GM23338 (cell line): ENCODE measurements around the gene SMCO2. TPM values are rescaled to one million over a fixed set of nuclear protein-coding genes. Genes with fewer than 3 reads are reported as not detected.

Experiments used
- ATAC-seq: fragments of 200-7000 bp; cut with Tn5 transposase; 3 replicates; pipeline ENCODE4 v1.9.1; 2020
- DNase-seq: peaks from one replicate; pipeline ENCODE4 v3.0.0-alpha.2; 2015; ENCODE audit warnings: low spot score
- H2AFZ ChIP-seq: fragments of 200-600 bp; sonication (generic); 2 replicates; pipeline ENCODE4 v1.8.0; 2016; ENCODE audit warnings: antibody characterized with exemption, mild to moderate bottlenecking, moderate library complexity
- H3F3A ChIP-seq: fragments of 200-600 bp; sonication (generic); replicated peaks from 2 replicates; pipeline ENCODE4 v1.8.0; 2017; ENCODE audit warnings: antibody characterized with exemption, mixed run types, low read depth
- H3K27ac ChIP-seq: fragments of 200-600 bp; sonication (generic); 2 replicates; pipeline ENCODE4 v1.6.1; 2016; ENCODE audit warnings: low read depth
- H3K27me3 ChIP-seq: fragments of 200-600 bp; sonication (generic); 2 replicates; pipeline ENCODE4 v1.8.0; 2016; ENCODE audit warnings: mild to moderate bottlenecking, mixed run types, moderate library complexity; ENCODE audit not compliant: insufficient read depth
- H3K36me3 ChIP-seq: fragments of 200-600 bp; sonication (generic); 2 replicates; pipeline ENCODE4 v1.8.0; 2016; ENCODE audit warnings: mild to moderate bottlenecking; ENCODE audit not compliant: insufficient read depth
- H3K4me1 ChIP-seq: fragments of 200-600 bp; sonication (generic); 2 replicates; pipeline ENCODE4 v1.8.0; 2016; ENCODE audit warnings: mild to moderate bottlenecking, moderate library complexity; ENCODE audit not compliant: insufficient read depth
- H3K4me2 ChIP-seq: fragments of 200-600 bp; sonication (generic); 2 replicates; pipeline ENCODE4 v1.7.1; 2017; ENCODE audit warnings: mixed run types
- H3K4me3 ChIP-seq: fragments of 200-600 bp; sonication (generic); 2 replicates; pipeline ENCODE4 v1.6.1; 2016; ENCODE audit warnings: mixed run types
- H3K79me2 ChIP-seq: fragments of 200-600 bp; sonication (generic); replicated peaks from 2 replicates; pipeline ENCODE4 v1.8.0; 2017; ENCODE audit warnings: mild to moderate bottlenecking; ENCODE audit not compliant: insufficient read depth
- H3K9me2 ChIP-seq: fragments of 200-600 bp; sonication (generic); 2 replicates; pipeline ENCODE4 v1.8.0; 2017; ENCODE audit not compliant: insufficient read depth
- H4K20me1 ChIP-seq: fragments of 200-600 bp; sonication (generic); replicated peaks from 2 replicates; pipeline ENCODE4 v1.8.0; 2017; ENCODE audit warnings: mild to moderate bottlenecking; ENCODE audit not compliant: insufficient read depth
- H3K27ac Mint-ChIP-seq: 2 replicates; pipeline ENCODE4 v1.8.0; 2020; ENCODE audit warnings: inconsistent platforms, mild to moderate bottlenecking, moderate library complexity, mixed read lengths
- H3K27me3 Mint-ChIP-seq: 3 replicates; pipeline ENCODE4 v1.8.0; 2022; ENCODE audit warnings: low read depth, mild to moderate bottlenecking, moderate library complexity, mixed read lengths, inconsistent platforms; ENCODE audit not compliant: insufficient read depth, poor library complexity
- H3K36me3 Mint-ChIP-seq: 3 replicates; pipeline ENCODE4 v1.8.0; 2021; ENCODE audit warnings: low read depth, mild to moderate bottlenecking, inconsistent platforms, moderate library complexity, mixed read lengths
- H3K4me1 Mint-ChIP-seq: 3 replicates; pipeline ENCODE4 v1.8.0; 2020; ENCODE audit warnings: mild to moderate bottlenecking, inconsistent platforms, mixed read lengths
- H3K4me3 Mint-ChIP-seq: 3 replicates; pipeline ENCODE4 v1.8.0; 2021; ENCODE audit warnings: moderate library complexity, mild to moderate bottlenecking, inconsistent platforms, mixed read lengths
- H3K9me3 Mint-ChIP-seq: 3 replicates; pipeline ENCODE4 v1.8.0; 2020; ENCODE audit warnings: moderate library complexity, mild to moderate bottlenecking, inconsistent platforms, mixed read lengths
- CREB1 ChIP-seq: fragments of 250-450 bp; sonication (Bioruptor Pico); IDR thresholded peaks from 2 replicates; pipeline ENCODE4 v1.5.0; 2020; ENCODE audit warnings: low read depth, mild to moderate bottlenecking, moderate library complexity
- EZH2phosphoT487 ChIP-seq: fragments of 200-600 bp; sonication (generic); IDR thresholded peaks from one replicate; pipeline ENCODE4 v1.8.1; 2018; ENCODE audit warnings: antibody characterized with exemption; ENCODE audit not compliant: unreplicated experiment
- JUNB ChIP-seq: IDR thresholded peaks from one replicate; pipeline ENCODE4 v1.6.1; 2016; ENCODE audit warnings: antibody characterized with exemption; ENCODE audit not compliant: unreplicated experiment
- NANOG ChIP-seq: IDR thresholded peaks from 2 replicates; pipeline ENCODE4 v1.6.1; 2016; ENCODE audit warnings: antibody characterized with exemption, borderline replicate concordance
- POLR2AphosphoS5 ChIP-seq: IDR thresholded peaks from 2 replicates; pipeline ENCODE4 v1.6.1; 2016; ENCODE audit warnings: antibody characterized with exemption, low read depth
- ZNF114 ChIP-seq: fragments of 250-450 bp; sonication (Bioruptor Pico); IDR thresholded peaks from 2 replicates; pipeline ENCODE4 v1.5.0; 2020; ENCODE audit warnings: mild to moderate bottlenecking, moderate library complexity
- ZNF331 ChIP-seq: fragments of 250-450 bp; sonication (Bioruptor Pico); IDR thresholded peaks from 2 replicates; pipeline ENCODE4 v1.5.0; 2020; ENCODE audit warnings: low read depth, mild to moderate bottlenecking, moderate library complexity
- polyA plus RNA-seq: library from polyadenylated mRNA; unstranded; fragments of >200 nt; fragmentation: Nextera tagmentation; extraction: Ambion mirVana; gene quantifications from 2 replicates; pipeline ENCODE4 v1.2.1, GENCODE V29; 2016
- total RNA-seq: library from RNA; depleted of rRNA; stranded (reverse); fragments of >200 nt; shearing (Covaris generic); gene quantifications from 2 replicates; pipeline ENCODE4 v1.2.3, GENCODE V29; 2014
- TF ChIP-seq, protein P1 (sequence below): IDR thresholded peaks from one replicate; pipeline ENCODE4 v1.6.1; 2018; ENCODE audit warnings: antibody characterized with exemption; ENCODE audit not compliant: unreplicated experiment
- TF ChIP-seq, protein P2 (sequence below), 2 experiments: fragments of 200-600 bp in 1 of 2; sonication (generic) in 1 of 2; conservative IDR thresholded peaks; 2 replicates each; pipeline versions ENCODE4 v1.5.1 to v1.6.1; 2016 to 2017; ENCODE audit warnings: antibody characterized with exemption in 2 of 2, low read depth in 2 of 2, mild to moderate bottlenecking in 2 of 2, moderate library complexity in 1 of 2
- TF ChIP-seq, protein P3 (sequence below): fragments of 250-450 bp; sonication (Bioruptor Pico); IDR thresholded peaks from 2 replicates; pipeline ENCODE4 v1.5.0; 2020; ENCODE audit warnings: mild to moderate bottlenecking, moderate library complexity

SMCO2 gene
- total and polyA plus RNA-seq, 2 experiments from 2014 or later: 0.86 TPM; not detected in 1

DNA sequence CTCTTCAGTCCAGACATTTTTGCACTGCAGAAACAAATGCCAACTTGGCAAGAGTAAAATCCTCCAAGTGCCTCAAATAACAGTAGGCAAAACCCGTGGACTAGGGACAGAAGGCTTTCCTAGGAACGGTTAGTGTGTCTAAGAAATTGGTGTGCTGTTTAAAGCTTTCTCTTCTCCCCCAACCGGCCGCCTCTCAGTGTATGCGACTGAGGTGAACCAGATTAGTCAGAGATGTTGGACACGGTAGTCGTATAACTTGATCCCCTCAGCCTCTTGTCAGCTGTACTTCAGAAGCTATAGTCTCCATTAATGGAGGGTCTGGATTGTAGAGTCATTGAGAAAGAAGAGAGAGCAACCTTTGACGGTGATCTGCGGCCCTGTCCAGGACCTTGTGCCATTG is 99.1 kb downstream of the SMCO2 start (continued):
- TF ChIP-seq JUNB (no peak), POLR2AphosphoS5 (no peak)
- TF ChIP-seq, protein P1, sequence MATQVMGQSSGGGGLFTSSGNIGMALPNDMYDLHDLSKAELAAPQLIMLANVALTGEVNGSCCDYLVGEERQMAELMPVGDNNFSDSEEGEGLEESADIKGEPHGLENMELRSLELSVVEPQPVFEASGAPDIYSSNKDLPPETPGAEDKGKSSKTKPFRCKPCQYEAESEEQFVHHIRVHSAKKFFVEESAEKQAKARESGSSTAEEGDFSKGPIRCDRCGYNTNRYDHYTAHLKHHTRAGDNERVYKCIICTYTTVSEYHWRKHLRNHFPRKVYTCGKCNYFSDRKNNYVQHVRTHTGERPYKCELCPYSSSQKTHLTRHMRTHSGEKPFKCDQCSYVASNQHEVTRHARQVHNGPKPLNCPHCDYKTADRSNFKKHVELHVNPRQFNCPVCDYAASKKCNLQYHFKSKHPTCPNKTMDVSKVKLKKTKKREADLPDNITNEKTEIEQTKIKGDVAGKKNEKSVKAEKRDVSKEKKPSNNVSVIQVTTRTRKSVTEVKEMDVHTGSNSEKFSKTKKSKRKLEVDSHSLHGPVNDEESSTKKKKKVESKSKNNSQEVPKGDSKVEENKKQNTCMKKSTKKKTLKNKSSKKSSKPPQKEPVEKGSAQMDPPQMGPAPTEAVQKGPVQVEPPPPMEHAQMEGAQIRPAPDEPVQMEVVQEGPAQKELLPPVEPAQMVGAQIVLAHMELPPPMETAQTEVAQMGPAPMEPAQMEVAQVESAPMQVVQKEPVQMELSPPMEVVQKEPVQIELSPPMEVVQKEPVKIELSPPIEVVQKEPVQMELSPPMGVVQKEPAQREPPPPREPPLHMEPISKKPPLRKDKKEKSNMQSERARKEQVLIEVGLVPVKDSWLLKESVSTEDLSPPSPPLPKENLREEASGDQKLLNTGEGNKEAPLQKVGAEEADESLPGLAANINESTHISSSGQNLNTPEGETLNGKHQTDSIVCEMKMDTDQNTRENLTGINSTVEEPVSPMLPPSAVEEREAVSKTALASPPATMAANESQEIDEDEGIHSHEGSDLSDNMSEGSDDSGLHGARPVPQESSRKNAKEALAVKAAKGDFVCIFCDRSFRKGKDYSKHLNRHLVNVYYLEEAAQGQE: no peak

DNA sequence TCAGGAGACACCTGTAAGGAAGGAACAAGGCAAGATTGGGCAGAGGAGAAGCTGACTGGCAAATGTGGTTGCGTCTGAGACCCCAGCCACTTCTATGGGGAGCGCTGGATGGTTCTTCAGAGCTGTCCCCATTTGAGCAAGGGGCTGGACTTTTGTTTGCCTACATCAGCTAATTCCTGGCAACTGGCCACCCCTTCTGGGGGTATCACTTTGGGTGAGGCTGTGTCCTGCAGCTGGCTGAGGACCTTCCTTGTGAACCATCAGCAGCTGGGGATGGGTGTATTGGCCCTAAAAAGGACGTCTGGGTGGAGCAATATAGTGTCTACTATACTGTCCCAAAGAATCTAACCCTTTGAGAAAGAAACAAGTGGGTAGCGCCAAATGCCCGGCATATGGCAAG is 101.1 kb downstream of the SMCO2 start:
- no peak overlapping the region for H2AFZ ChIP-seq
- no peaks in the 10 kb centered on the region for H3K27me3 ChIP-seq
- no peaks in the 10 kb centered on the region for H3K9me2 ChIP-seq
- no peak overlapping the region for H3K4me3 Mint-ChIP-seq
- H3K4me1 Mint-ChIP-seq: peaks cover 26% of the 10 kb centered on the region
- no peak overlapping the region for H3K27ac ChIP-seq
- no peak overlapping the region for H3K27ac Mint-ChIP-seq
- DNase-seq: no peak
- H3F3A ChIP-seq: no peaks in the 10 kb centered on the region
- no peak overlapping the region for H3K4me2 ChIP-seq
- peaks cover 4% of the 10 kb centered on the region for H4K20me1 ChIP-seq
- no peak overlapping the region for H3K4me3 ChIP-seq
- H3K9me3 Mint-ChIP-seq: no peaks in the 10 kb centered on the region
- 0 out of 3 replicates have a peak, but pooled peaks cover 5% of the 10 kb centered on the region for H3K36me3 Mint-ChIP-seq
- H3K4me1 ChIP-seq: peaks cover 11% of the 10 kb centered on the region
- ATAC-seq: no peak
- H3K36me3 ChIP-seq: no peaks in the 10 kb centered on the region
- TF ChIP-seq, protein P2, sequence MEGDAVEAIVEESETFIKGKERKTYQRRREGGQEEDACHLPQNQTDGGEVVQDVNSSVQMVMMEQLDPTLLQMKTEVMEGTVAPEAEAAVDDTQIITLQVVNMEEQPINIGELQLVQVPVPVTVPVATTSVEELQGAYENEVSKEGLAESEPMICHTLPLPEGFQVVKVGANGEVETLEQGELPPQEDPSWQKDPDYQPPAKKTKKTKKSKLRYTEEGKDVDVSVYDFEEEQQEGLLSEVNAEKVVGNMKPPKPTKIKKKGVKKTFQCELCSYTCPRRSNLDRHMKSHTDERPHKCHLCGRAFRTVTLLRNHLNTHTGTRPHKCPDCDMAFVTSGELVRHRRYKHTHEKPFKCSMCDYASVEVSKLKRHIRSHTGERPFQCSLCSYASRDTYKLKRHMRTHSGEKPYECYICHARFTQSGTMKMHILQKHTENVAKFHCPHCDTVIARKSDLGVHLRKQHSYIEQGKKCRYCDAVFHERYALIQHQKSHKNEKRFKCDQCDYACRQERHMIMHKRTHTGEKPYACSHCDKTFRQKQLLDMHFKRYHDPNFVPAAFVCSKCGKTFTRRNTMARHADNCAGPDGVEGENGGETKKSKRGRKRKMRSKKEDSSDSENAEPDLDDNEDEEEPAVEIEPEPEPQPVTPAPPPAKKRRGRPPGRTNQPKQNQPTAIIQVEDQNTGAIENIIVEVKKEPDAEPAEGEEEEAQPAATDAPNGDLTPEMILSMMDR (conservative IDR thresholded peaks at IDR 0.05; ENCODE audit: low read depth in 2 of 2): no peak
- TF ChIP-seq ZNF114 (CRISPR knock-in tag) (no peak), NANOG (no peak), CREB1 (CRISPR knock-in tag) (no peak), EZH2phosphoT487 (no peak), ZNF331 (CRISPR knock-in tag) (no peak), JUNB (no peak)
- TF ChIP-seq, protein P1: no peak
- TF ChIP-seq, protein P3, sequence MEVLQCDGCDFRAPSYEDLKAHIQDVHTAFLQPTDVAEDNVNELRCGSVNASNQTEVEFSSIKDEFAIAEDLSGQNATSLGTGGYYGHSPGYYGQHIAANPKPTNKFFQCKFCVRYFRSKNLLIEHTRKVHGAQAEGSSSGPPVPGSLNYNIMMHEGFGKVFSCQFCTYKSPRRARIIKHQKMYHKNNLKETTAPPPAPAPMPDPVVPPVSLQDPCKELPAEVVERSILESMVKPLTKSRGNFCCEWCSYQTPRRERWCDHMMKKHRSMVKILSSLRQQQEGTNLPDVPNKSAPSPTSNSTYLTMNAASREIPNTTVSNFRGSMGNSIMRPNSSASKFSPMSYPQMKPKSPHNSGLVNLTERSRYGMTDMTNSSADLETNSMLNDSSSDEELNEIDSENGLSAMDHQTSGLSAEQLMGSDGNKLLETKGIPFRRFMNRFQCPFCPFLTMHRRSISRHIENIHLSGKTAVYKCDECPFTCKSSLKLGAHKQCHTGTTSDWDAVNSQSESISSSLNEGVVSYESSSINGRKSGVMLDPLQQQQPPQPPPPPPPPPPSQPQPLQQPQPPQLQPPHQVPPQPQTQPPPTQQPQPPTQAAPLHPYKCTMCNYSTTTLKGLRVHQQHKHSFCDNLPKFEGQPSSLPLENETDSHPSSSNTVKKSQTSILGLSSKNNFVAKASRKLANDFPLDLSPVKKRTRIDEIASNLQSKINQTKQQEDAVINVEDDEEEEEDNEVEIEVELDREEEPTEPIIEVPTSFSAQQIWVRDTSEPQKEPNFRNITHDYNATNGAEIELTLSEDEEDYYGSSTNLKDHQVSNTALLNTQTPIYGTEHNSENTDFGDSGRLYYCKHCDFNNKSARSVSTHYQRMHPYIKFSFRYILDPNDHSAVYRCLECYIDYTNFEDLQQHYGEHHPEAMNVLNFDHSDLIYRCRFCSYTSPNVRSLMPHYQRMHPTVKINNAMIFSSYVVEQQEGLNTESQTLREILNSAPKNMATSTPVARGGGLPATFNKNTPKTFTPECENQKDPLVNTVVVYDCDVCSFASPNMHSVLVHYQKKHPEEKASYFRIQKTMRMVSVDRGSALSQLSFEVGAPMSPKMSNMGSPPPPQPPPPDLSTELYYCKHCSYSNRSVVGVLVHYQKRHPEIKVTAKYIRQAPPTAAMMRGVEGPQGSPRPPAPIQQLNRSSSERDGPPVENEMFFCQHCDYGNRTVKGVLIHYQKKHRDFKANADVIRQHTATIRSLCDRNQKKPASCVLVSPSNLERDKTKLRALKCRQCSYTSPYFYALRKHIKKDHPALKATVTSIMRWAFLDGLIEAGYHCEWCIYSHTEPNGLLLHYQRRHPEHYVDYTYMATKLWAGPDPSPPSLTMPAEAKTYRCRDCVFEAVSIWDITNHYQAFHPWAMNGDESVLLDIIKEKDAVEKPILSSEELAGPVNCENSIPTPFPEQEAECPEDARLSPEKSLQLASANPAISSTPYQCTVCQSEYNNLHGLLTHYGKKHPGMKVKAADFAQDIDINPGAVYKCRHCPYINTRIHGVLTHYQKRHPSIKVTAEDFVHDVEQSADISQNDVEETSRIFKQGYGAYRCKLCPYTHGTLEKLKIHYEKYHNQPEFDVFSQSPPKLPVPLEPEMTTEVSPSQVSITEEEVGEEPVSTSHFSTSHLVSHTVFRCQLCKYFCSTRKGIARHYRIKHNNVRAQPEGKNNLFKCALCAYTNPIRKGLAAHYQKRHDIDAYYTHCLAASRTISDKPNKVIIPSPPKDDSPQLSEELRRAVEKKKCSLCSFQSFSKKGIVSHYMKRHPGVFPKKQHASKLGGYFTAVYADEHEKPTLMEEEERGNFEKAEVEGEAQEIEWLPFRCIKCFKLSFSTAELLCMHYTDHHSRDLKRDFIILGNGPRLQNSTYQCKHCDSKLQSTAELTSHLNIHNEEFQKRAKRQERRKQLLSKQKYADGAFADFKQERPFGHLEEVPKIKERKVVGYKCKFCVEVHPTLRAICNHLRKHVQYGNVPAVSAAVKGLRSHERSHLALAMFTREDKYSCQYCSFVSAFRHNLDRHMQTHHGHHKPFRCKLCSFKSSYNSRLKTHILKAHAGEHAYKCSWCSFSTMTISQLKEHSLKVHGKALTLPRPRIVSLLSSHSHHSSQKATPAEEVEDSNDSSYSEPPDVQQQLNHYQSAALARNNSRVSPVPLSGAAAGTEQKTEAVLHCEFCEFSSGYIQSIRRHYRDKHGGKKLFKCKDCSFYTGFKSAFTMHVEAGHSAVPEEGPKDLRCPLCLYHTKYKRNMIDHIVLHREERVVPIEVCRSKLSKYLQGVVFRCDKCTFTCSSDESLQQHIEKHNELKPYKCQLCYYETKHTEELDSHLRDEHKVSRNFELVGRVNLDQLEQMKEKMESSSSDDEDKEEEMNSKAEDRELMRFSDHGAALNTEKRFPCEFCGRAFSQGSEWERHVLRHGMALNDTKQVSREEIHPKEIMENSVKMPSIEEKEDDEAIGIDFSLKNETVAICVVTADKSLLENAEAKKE (CRISPR knock-in tag): no peak
- peaks cover 34% of the 10 kb centered on the region for H3K79me2 ChIP-seq
- peaks cover under 1% of the 10 kb centered on the region for H3K27me3 Mint-ChIP-seq
